Esophagus squamous epithelium (tissue), 5 donors: Measurements from ENCODE around the gene ADPGK. TPM values are rescaled to one million over a fixed set of nuclear protein-coding genes. Genes with fewer than 3 reads are reported as not detected.
"Not testable (repeated sequence)": the region's sequence is repeated elsewhere in the genome, so short reads cannot be mapped to it uniquely, and the experiment has no call there.

Source experiments
- DNase-seq: peaks from one replicate; lab custom pipeline; 2025; lab: John Stamatoyannopoulos, UW
- H3K27ac ChIP-seq, 4 donors: fragments of 200-600 bp; sonication (generic); one replicate each; pipeline ENCODE4 v1.5.1; 2016 to 2019; ENCODE audit warnings: mild to moderate bottlenecking in 1 of 4
- H3K27me3 ChIP-seq, 4 donors: fragments of 200-600 bp; sonication (generic); 1 replicate in 3 of 4; 2 replicates in 1 of 4; pipeline versions ENCODE4 v1.5.1 to v1.6.0; 2017 to 2021; ENCODE audit warnings: antibody characterized with exemption in 1 of 4
- H3K36me3 ChIP-seq, 3 donors: fragments of 200-600 bp; sonication (generic); one replicate each; pipeline ENCODE4 v1.5.1; 2016 to 2019
- H3K4me1 ChIP-seq, 3 donors: fragments of 200-600 bp; sonication (generic); one replicate each; pipeline ENCODE4 v1.5.1; 2017 to 2019
- H3K4me3 ChIP-seq, 4 donors: fragments of 200-600 bp; sonication (generic); 1 replicate in 3 of 4; 2 replicates in 1 of 4; pipeline ENCODE4 v1.5.1; 2016 to 2019; ENCODE audit warnings: mild to moderate bottlenecking in 2 of 4, moderate library complexity in 1 of 4
- H3K9me3 ChIP-seq, 3 donors: fragments of 200-600 bp; sonication (generic); one replicate each; pipeline ENCODE4 v1.5.1; 2016 to 2019
- CTCF ChIP-seq, 6 experiments: fragments of 450-650 bp in 4 of 6; fragments of 200-600 bp in 2 of 6; sonication (generic) in 2 of 6; IDR thresholded peaks; one replicate each; pipeline ENCODE4 v1.5.1; 2016 to 2019; ENCODE audit warnings: antibody characterized with exemption in 6 of 6, mild to moderate bottlenecking in 4 of 6, moderate library complexity in 4 of 6
- POLR2A ChIP-seq, 4 donors: fragments of 450-650 bp; IDR thresholded peaks; one replicate each; pipeline ENCODE4 v1.6.1; 2017; ENCODE audit warnings: antibody characterized with exemption in 4 of 4, mild to moderate bottlenecking in 4 of 4, moderate library complexity in 3 of 4
- WGBS, 2 donors: methylation state at CpG; one replicate each; pipeline ENCODE4 v1.1.5; 2018; 5-methylcytosine and 5-hydroxymethylcytosine counted together
- intact Hi-C: fragments of 100-400 bp; cut with DNase I; formaldehyde crosslinking; loops from one replicate; pipeline ENCODE4 v1.15.0; 2022
- total RNA-seq, 4 donors: library from RNA; depleted of rRNA; stranded (reverse); fragments of >200 nt; gene quantifications; one replicate each; pipeline ENCODE4 v1.1.0, GENCODE V29; 2016
- donor health status: DM: yes; HTN: yes; CAD: no.

The ADPGK gene
- total RNA-seq, 4 donors from 2014 or later = 25.1 to 55.5 (median 32.8) TPM

DNA sequence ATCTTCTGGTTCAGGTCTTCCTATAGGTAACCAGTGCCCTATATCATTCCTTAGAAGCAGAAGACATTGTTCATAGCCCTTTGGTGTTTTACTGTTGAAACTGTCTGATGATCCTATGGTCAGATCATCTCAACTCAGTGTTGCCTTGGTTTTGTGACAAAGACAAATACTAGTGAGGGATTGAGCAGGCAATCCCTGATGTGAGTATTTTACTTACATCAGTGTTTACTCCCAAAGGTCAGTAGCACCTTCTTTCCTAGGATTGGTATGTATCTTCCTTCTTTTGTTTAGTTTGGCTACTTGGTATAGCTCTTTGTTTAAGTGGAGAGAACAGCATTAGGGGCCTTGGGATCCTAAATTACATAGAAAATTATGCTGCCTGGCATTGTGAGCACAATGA, 56.4 kb downstream of the ADPGK start:
- H3K36me3 ChIP-seq = peaks cover 0 to 78% (median 0%) of the 10 kb centered on the region in 3 donors
- intact Hi-C loops = no loop called here
- H3K27ac ChIP-seq = no peak overlapping the region

GRCh38 chr15:72725851-72726250, 57.7 kb downstream of the ADPGK start:
- intact Hi-C loops, H3K4me3 ChIP-seq, H3K27me3 ChIP-seq, H3K27ac ChIP-seq, DNase-seq, H3K9me3 ChIP-seq, H3K4me1 ChIP-seq: not testable (repeated sequence)
- H3K36me3 ChIP-seq = peaks cover 0 to 64% (median 0%) of the 10 kb centered on the region in 3 donors
- 94 to 95% methylated on average over 5 to 6 of the region's 6 CpGs for WGBS, 2 donors

More for the DNA sequence above, 56.4 kb downstream of the ADPGK start:
- TF ChIP-seq POLR2A (IDR thresholded peaks at IDR 0.05) (no peak), CTCF (IDR thresholded peaks at IDR 0.05) (no peak)
- DNase-seq = no peak
- Histone ChIP-seq H3K4me3 (no peak overlapping the region), H3K9me3 (no peaks in the 10 kb centered on the region), H3K4me1 (no peaks in the 10 kb centered on the region), H3K27me3 (no peaks in the 10 kb centered on the region)

- Histone ChIP-seq H3K4me1 (no peaks in the 10 kb centered on the region), H3K36me3 (peaks cover 0 to 60% (median 0%) of the 10 kb centered on the region in 3 donors), H3K9me3 (no peaks in the 10 kb centered on the region), H3K27ac (no peak overlapping the region), H3K27me3 (no peaks in the 10 kb centered on the region), H3K4me3 (no peak overlapping the region)
- TF ChIP-seq CTCF (IDR thresholded peaks at IDR 0.05) (no peak), POLR2A (IDR thresholded peaks at IDR 0.05) (no peak)
- DNase-seq = no peak
- 74 to 85% methylated on average over 3 of the region's 3 CpGs for WGBS, 2 donors
- intact Hi-C loops = no loop called here
Measured at GRCh38 chr15:72725446-72725845, 58.1 kb downstream of the ADPGK start.

DNA sequence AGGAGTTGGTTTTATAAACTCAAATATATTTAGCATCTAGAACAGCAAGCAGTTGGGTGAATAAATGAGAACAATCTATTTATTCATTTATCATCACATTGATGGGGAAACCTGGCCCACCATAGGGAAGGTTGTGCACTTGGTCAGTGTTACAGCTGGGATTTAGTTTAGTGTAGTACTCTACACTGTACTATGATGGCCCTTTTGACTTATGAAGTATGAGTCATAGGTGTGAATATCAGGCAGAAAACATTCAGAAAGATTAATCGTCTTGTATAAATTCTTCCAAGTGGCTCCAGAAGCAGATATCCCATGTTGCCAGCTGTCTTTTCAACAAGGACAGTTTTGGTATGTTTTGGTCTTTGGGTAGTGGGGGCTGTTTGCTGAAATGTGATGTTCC, 59.5 kb downstream of the ADPGK start:
- Histone ChIP-seq H3K4me1 (no peaks in the 10 kb centered on the region), H3K36me3 (peaks cover 0 to 58% (median 0%) of the 10 kb centered on the region in 3 donors), H3K27ac (no peak overlapping the region), H3K27me3 (no peaks in the 10 kb centered on the region), H3K9me3 (no peaks in the 10 kb centered on the region), H3K4me3 (no peak overlapping the region)
- 45 to 57% methylated on average over 1 of the region's 1 CpG for WGBS, 2 donors
- TF ChIP-seq CTCF (IDR thresholded peaks at IDR 0.05) (no peak), POLR2A (IDR thresholded peaks at IDR 0.05) (no peak)
- DNase-seq = no peak
- intact Hi-C loops = no loop called here

GRCh38 chr15:72722071-72722696, 61.4 kb downstream of the ADPGK start:
- intact Hi-C loops = no loop called here
- Histone ChIP-seq H3K27ac (no peak overlapping the region), H3K9me3 (no peaks in the 10 kb centered on the region), H3K4me3 (no peak overlapping the region), H3K27me3 (no peaks in the 10 kb centered on the region), H3K36me3 (peaks cover 0 to 61% (median 0%) of the 10 kb centered on the region in 3 donors), H3K4me1 (no peaks in the 10 kb centered on the region)
- TF ChIP-seq POLR2A (IDR thresholded peaks at IDR 0.05) (no peak), CTCF (IDR thresholded peaks at IDR 0.05) (peak; percentile 27 to 65 (median 60))
- no peak for DNase-seq
- 0 to 36% methylated on average over 2 to 3 of the region's 3 CpGs for WGBS, 2 donors

DNA sequence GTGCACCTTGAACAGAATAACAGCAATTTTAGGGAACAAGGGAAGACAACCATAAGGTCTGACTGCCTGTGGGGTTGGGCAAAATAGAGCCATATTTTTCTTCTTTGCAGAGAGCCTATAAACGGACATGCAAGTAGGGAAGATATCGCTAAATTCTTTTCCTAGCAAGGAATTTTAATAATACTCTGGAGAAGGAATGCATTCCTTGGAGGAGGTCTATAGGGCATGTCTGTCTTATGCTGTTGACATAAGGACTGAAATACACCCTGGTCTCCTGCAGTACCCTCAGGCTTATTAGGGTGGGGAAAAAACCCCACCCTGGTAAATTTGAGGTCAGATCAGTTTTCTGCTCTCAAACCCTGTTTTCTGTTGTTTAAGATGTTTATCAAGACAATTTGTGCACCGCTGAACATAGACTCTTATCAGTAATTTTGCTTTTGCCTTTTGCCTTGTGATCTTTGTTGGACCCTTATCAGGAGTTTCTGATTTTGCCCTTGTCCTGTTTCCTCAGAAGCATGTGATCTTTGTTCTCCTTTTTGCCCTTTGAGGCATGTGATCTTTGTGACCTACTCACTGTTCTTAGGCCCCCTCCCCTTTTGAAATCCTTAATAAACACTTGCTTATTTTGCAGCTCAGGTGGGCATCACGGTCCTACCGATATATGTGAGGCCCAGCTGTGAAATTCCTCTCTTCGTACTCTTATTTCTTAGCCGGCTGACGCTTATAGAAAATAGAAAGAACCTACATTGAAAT, 74.8 kb downstream of the ADPGK start:
- DNase-seq, H3K27ac ChIP-seq, H3K9me3 ChIP-seq, H3K4me3 ChIP-seq, H3K27me3 ChIP-seq, H3K4me1 ChIP-seq, intact Hi-C loops: not testable (repeated sequence)
- WGBS, 2 donors = 81 to 90% methylated on average over 8 of the region's 8 CpGs
- H3K36me3 ChIP-seq = peaks cover 0 to 33% (median 0%) of the 10 kb centered on the region in 3 donors
